Measurements from ENCODE around the gene PTX3. TPM values are rescaled to one million over a fixed set of nuclear protein-coding genes. Genes with fewer than 3 reads are reported as not detected.
A peak's percentile ranks its signal among the peaks of the same experiment; 100 is the strongest.

Gene PTX3
- total and polyA plus RNA-seq, 2 donors (not counting 1 experiment from before 2014, with no cell fraction given) = 464 to 555 TPM

DNA sequence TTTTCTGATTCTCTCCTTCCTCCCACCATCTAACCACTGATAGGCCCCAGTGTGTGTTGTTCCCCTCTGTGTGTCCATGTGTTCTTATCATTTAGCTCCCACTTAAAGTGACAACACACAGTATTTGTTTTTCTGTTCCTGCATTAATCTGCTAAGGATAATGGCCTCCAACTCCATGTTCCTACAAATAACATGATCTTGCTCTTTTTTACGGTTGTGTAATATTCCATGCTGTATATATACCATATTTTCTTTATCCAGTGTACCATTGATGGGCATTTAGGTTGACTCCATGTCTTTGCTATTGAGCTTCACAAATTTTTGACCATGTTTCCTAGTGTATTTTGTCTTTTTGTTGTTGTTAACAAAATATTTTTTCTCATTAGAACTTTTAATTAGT is 36.0 kb downstream of the PTX3 start:
- Histone ChIP-seq H3K4me3 (replicated peaks in 1 of 4; ENCODE audit: control extremely low read depth in 1 of 4, insufficient read depth in 1 of 4, low read depth in 3 of 4, low read length in 4 of 4) (no peak overlapping the region), H2AFZ (ENCODE audit: low read length) (no peak overlapping the region), H3K79me2 (ENCODE audit: control insufficient read depth, insufficient read depth, low read length) (no peaks in the 10 kb centered on the region), H3K27me3 (ENCODE audit: control insufficient read depth, insufficient read depth, low read length) (no peaks in the 10 kb centered on the region), H3K4me1 (ENCODE audit: control insufficient read depth, extremely low read depth, insufficient read depth, low read length) (peaks cover 8% of the 10 kb centered on the region), H3K9me3 (ENCODE audit: control insufficient read depth, insufficient read depth, low read depth, low read length) (no peaks in the 10 kb centered on the region), H3K9ac (ENCODE audit: insufficient read depth, low read length) (no peak overlapping the region), H3K36me3 (ENCODE audit: control insufficient read depth, insufficient read depth, low read length) (no peaks in the 10 kb centered on the region), H3K27ac (ENCODE audit: insufficient read depth, low read length) (no peak overlapping the region), H3K4me2 (ENCODE audit: extremely low read depth, insufficient read depth, low read length) (no peak overlapping the region), H4K20me1 (ENCODE audit: control insufficient read depth, extremely low read depth, insufficient read depth, low read length) (no peaks in the 10 kb centered on the region)
- DNase-seq (ENCODE audit: low read depth in 2 of 2) = no peak
- TF ChIP-seq EZH2 (IDR thresholded peaks at IDR 0.05; ENCODE audit: low read length, missing control alignments) = no peak
- TF ChIP-seq, protein P1, sequence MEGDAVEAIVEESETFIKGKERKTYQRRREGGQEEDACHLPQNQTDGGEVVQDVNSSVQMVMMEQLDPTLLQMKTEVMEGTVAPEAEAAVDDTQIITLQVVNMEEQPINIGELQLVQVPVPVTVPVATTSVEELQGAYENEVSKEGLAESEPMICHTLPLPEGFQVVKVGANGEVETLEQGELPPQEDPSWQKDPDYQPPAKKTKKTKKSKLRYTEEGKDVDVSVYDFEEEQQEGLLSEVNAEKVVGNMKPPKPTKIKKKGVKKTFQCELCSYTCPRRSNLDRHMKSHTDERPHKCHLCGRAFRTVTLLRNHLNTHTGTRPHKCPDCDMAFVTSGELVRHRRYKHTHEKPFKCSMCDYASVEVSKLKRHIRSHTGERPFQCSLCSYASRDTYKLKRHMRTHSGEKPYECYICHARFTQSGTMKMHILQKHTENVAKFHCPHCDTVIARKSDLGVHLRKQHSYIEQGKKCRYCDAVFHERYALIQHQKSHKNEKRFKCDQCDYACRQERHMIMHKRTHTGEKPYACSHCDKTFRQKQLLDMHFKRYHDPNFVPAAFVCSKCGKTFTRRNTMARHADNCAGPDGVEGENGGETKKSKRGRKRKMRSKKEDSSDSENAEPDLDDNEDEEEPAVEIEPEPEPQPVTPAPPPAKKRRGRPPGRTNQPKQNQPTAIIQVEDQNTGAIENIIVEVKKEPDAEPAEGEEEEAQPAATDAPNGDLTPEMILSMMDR (conservative IDR thresholded peaks at IDR 0.05 in 1 of 2, IDR thresholded peaks at IDR 0.05 in 1 of 2; ENCODE audit: low read depth in 1 of 2, low read length in 2 of 2) = no peak

DNA sequence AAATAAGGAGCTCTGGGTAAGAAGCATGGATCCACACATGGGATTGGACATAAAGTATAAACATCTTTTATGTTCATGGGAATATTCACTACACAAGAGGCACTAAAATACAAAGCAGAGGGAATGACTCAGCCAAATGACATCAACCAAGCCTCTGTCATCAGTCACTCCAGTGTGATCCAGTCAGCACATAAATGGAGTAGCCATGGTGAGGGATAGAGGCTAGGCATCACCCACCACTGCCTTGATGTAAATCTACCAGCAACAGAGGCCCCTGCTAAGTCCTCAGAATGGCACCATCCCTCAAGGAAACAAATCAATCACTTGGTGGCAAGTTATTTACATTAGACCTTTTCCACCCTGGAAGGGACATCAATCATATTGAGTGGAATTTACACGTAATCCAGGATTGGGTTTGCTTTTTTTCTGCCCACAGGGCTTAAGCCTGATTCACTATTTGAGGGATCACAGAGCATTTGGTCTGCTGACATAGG is 39.3 kb downstream of the PTX3 start:
- H3K27ac ChIP-seq (ENCODE audit: insufficient read depth, low read length) = peak overlapping the region; percentile 28
- H3K27me3 ChIP-seq (ENCODE audit: control insufficient read depth, insufficient read depth, low read length) = no peaks in the 10 kb centered on the region
- no peak overlapping the region for H3K4me2 ChIP-seq (ENCODE audit: extremely low read depth, insufficient read depth, low read length)
- H3K9ac ChIP-seq (ENCODE audit: insufficient read depth, low read length) = no peak overlapping the region
- H2AFZ ChIP-seq (ENCODE audit: low read length) = no peak overlapping the region
- no peaks in the 10 kb centered on the region for H3K36me3 ChIP-seq (ENCODE audit: control insufficient read depth, insufficient read depth, low read length)
- DNase-seq (ENCODE audit: low read depth in 2 of 2) = peak; percentile 87 to 91
- no peaks in the 10 kb centered on the region for H3K79me2 ChIP-seq (ENCODE audit: control insufficient read depth, insufficient read depth, low read length)
- no peaks in the 10 kb centered on the region for H3K9me3 ChIP-seq (ENCODE audit: control insufficient read depth, insufficient read depth, low read depth, low read length)
- no peak overlapping the region for H3K4me3 ChIP-seq (replicated peaks in 1 of 4; ENCODE audit: control extremely low read depth in 1 of 4, insufficient read depth in 1 of 4, low read depth in 3 of 4, low read length in 4 of 4)
- TF ChIP-seq, protein P1 (conservative IDR thresholded peaks at IDR 0.05 in 1 of 2, IDR thresholded peaks at IDR 0.05 in 1 of 2; ENCODE audit: low read depth in 1 of 2, low read length in 2 of 2) = no peak
- TF ChIP-seq EZH2 (IDR thresholded peaks at IDR 0.05; ENCODE audit: low read length, missing control alignments) = no peak
- no peaks in the 10 kb centered on the region for H4K20me1 ChIP-seq (ENCODE audit: control insufficient read depth, extremely low read depth, insufficient read depth, low read length)
- peaks cover 5% of the 10 kb centered on the region for H3K4me1 ChIP-seq (ENCODE audit: control insufficient read depth, extremely low read depth, insufficient read depth, low read length)

DNA sequence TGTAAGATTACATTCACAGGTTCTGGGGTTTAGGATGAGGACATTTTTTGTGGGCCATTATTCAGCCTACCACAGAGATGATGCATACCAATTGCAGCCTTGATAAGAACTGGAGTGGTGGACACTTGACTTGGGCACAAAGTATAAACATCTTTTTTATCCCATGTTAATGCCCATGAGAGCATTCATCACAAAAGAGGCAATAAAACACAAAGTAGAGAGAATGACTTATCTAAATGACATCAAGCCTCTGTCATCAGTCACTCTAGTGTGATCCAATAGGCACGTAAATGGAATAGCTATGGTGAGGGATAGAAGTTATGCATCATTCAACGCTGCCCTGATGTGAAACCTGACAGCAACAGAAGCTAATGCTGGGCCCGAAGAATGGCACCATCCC is 40.8 kb downstream of the PTX3 start:
- H3K9me3 ChIP-seq (ENCODE audit: control insufficient read depth, insufficient read depth, low read depth, low read length) = no peaks in the 10 kb centered on the region
- no peaks in the 10 kb centered on the region for H3K79me2 ChIP-seq (ENCODE audit: control insufficient read depth, insufficient read depth, low read length)
- no peaks in the 10 kb centered on the region for H3K27me3 ChIP-seq (ENCODE audit: control insufficient read depth, insufficient read depth, low read length)
- DNase-seq (ENCODE audit: low read depth in 2 of 2) = peak in 1 of 2 donors; percentile 35
- H3K4me1 ChIP-seq (ENCODE audit: control insufficient read depth, extremely low read depth, insufficient read depth, low read length) = peaks cover 5% of the 10 kb centered on the region
- no peak overlapping the region for H3K9ac ChIP-seq (ENCODE audit: insufficient read depth, low read length)
- H3K4me2 ChIP-seq (ENCODE audit: extremely low read depth, insufficient read depth, low read length) = no peak overlapping the region
- H4K20me1 ChIP-seq (ENCODE audit: control insufficient read depth, extremely low read depth, insufficient read depth, low read length) = no peaks in the 10 kb centered on the region
- H3K36me3 ChIP-seq (ENCODE audit: control insufficient read depth, insufficient read depth, low read length) = no peaks in the 10 kb centered on the region
- H2AFZ ChIP-seq (ENCODE audit: low read length) = no peak overlapping the region
- H3K27ac ChIP-seq (ENCODE audit: insufficient read depth, low read length) = no peak overlapping the region
- no peak overlapping the region for H3K4me3 ChIP-seq (replicated peaks in 1 of 4; ENCODE audit: control extremely low read depth in 1 of 4, insufficient read depth in 1 of 4, low read depth in 3 of 4, low read length in 4 of 4)
- TF ChIP-seq, protein P1 (conservative IDR thresholded peaks at IDR 0.05 in 1 of 2, IDR thresholded peaks at IDR 0.05 in 1 of 2; ENCODE audit: low read depth in 1 of 2, low read length in 2 of 2) = no peak
- TF ChIP-seq EZH2 (IDR thresholded peaks at IDR 0.05; ENCODE audit: low read length, missing control alignments) = no peak

All from fibroblast of lung (primary cell).